GM23338 (cell line): ENCODE data around the gene OBP2A. TPM values are rescaled to one million over a fixed set of nuclear protein-coding genes. Genes with fewer than 3 reads are reported as not detected.

Experiments
- ATAC-seq: fragments of 200-7000 bp; cut with Tn5 transposase; 3 replicates; pipeline ENCODE4 v1.9.1; 2020
- DNase-seq: peaks from one replicate; pipeline ENCODE4 v3.0.0-alpha.2; 2015; ENCODE audit warnings: low spot score
- H2AFZ ChIP-seq: fragments of 200-600 bp; sonication (generic); 2 replicates; pipeline ENCODE4 v1.8.0; 2016; ENCODE audit warnings: antibody characterized with exemption, mild to moderate bottlenecking, moderate library complexity
- H3F3A ChIP-seq: fragments of 200-600 bp; sonication (generic); replicated peaks from 2 replicates; pipeline ENCODE4 v1.8.0; 2017; ENCODE audit warnings: antibody characterized with exemption, mixed run types, low read depth
- H3K27ac ChIP-seq: fragments of 200-600 bp; sonication (generic); 2 replicates; pipeline ENCODE4 v1.6.1; 2016; ENCODE audit warnings: low read depth
- H3K27me3 ChIP-seq: fragments of 200-600 bp; sonication (generic); 2 replicates; pipeline ENCODE4 v1.8.0; 2016; ENCODE audit warnings: mild to moderate bottlenecking, mixed run types, moderate library complexity; ENCODE audit not compliant: insufficient read depth
- H3K36me3 ChIP-seq: fragments of 200-600 bp; sonication (generic); 2 replicates; pipeline ENCODE4 v1.8.0; 2016; ENCODE audit warnings: mild to moderate bottlenecking; ENCODE audit not compliant: insufficient read depth
- H3K4me1 ChIP-seq: fragments of 200-600 bp; sonication (generic); 2 replicates; pipeline ENCODE4 v1.8.0; 2016; ENCODE audit warnings: mild to moderate bottlenecking, moderate library complexity; ENCODE audit not compliant: insufficient read depth
- H3K4me2 ChIP-seq: fragments of 200-600 bp; sonication (generic); 2 replicates; pipeline ENCODE4 v1.7.1; 2017; ENCODE audit warnings: mixed run types
- H3K4me3 ChIP-seq: fragments of 200-600 bp; sonication (generic); 2 replicates; pipeline ENCODE4 v1.6.1; 2016; ENCODE audit warnings: mixed run types
- H3K79me2 ChIP-seq: fragments of 200-600 bp; sonication (generic); replicated peaks from 2 replicates; pipeline ENCODE4 v1.8.0; 2017; ENCODE audit warnings: mild to moderate bottlenecking; ENCODE audit not compliant: insufficient read depth
- H3K9me2 ChIP-seq: fragments of 200-600 bp; sonication (generic); 2 replicates; pipeline ENCODE4 v1.8.0; 2017; ENCODE audit not compliant: insufficient read depth
- H4K20me1 ChIP-seq: fragments of 200-600 bp; sonication (generic); replicated peaks from 2 replicates; pipeline ENCODE4 v1.8.0; 2017; ENCODE audit warnings: mild to moderate bottlenecking; ENCODE audit not compliant: insufficient read depth
- H3K27ac Mint-ChIP-seq: 2 replicates; pipeline ENCODE4 v1.8.0; 2020; ENCODE audit warnings: inconsistent platforms, mild to moderate bottlenecking, moderate library complexity, mixed read lengths
- H3K27me3 Mint-ChIP-seq: 3 replicates; pipeline ENCODE4 v1.8.0; 2022; ENCODE audit warnings: low read depth, mild to moderate bottlenecking, moderate library complexity, mixed read lengths, inconsistent platforms; ENCODE audit not compliant: insufficient read depth, poor library complexity
- H3K36me3 Mint-ChIP-seq: 3 replicates; pipeline ENCODE4 v1.8.0; 2021; ENCODE audit warnings: low read depth, mild to moderate bottlenecking, inconsistent platforms, moderate library complexity, mixed read lengths
- H3K4me1 Mint-ChIP-seq: 3 replicates; pipeline ENCODE4 v1.8.0; 2020; ENCODE audit warnings: mild to moderate bottlenecking, inconsistent platforms, mixed read lengths
- H3K4me3 Mint-ChIP-seq: 3 replicates; pipeline ENCODE4 v1.8.0; 2021; ENCODE audit warnings: moderate library complexity, mild to moderate bottlenecking, inconsistent platforms, mixed read lengths
- H3K9me3 Mint-ChIP-seq: 3 replicates; pipeline ENCODE4 v1.8.0; 2020; ENCODE audit warnings: moderate library complexity, mild to moderate bottlenecking, inconsistent platforms, mixed read lengths
- CREB1 ChIP-seq: fragments of 250-450 bp; sonication (Bioruptor Pico); IDR thresholded peaks from 2 replicates; pipeline ENCODE4 v1.5.0; 2020; ENCODE audit warnings: low read depth, mild to moderate bottlenecking, moderate library complexity
- CTCF ChIP-seq, 2 experiments: fragments of 200-600 bp in 1 of 2; sonication (generic) in 1 of 2; conservative IDR thresholded peaks; 2 replicates each; pipeline versions ENCODE4 v1.5.1 to v1.6.1; 2016 to 2017; ENCODE audit warnings: antibody characterized with exemption in 2 of 2, low read depth in 2 of 2, mild to moderate bottlenecking in 2 of 2, moderate library complexity in 1 of 2
- ETS1 ChIP-seq: IDR thresholded peaks from 2 replicates; pipeline ENCODE4 v1.6.1; 2016; ENCODE audit warnings: antibody characterized with exemption
- EZH2 ChIP-seq: fragments of 200-600 bp; sonication (generic); IDR thresholded peaks from one replicate; pipeline ENCODE4 v1.8.0; 2017; ENCODE audit warnings: antibody characterized with exemption, mild to moderate bottlenecking, low read depth; ENCODE audit not compliant: unreplicated experiment
- EZH2phosphoT487 ChIP-seq: fragments of 200-600 bp; sonication (generic); IDR thresholded peaks from one replicate; pipeline ENCODE4 v1.8.1; 2018; ENCODE audit warnings: antibody characterized with exemption; ENCODE audit not compliant: unreplicated experiment
- JUNB ChIP-seq: IDR thresholded peaks from one replicate; pipeline ENCODE4 v1.6.1; 2016; ENCODE audit warnings: antibody characterized with exemption; ENCODE audit not compliant: unreplicated experiment
- POLR2AphosphoS5 ChIP-seq: IDR thresholded peaks from 2 replicates; pipeline ENCODE4 v1.6.1; 2016; ENCODE audit warnings: antibody characterized with exemption, low read depth
- REST ChIP-seq: IDR thresholded peaks from one replicate; pipeline ENCODE4 v1.6.1; 2018; ENCODE audit warnings: antibody characterized with exemption; ENCODE audit not compliant: unreplicated experiment
- STAT1 ChIP-seq: IDR thresholded peaks from one replicate; pipeline ENCODE4 v1.6.1; 2016; ENCODE audit warnings: antibody characterized with exemption; ENCODE audit not compliant: unreplicated experiment
- ZNF114 ChIP-seq: fragments of 250-450 bp; sonication (Bioruptor Pico); IDR thresholded peaks from 2 replicates; pipeline ENCODE4 v1.5.0; 2020; ENCODE audit warnings: mild to moderate bottlenecking, moderate library complexity
- ZNF331 ChIP-seq: fragments of 250-450 bp; sonication (Bioruptor Pico); IDR thresholded peaks from 2 replicates; pipeline ENCODE4 v1.5.0; 2020; ENCODE audit warnings: low read depth, mild to moderate bottlenecking, moderate library complexity
- ZNF462 ChIP-seq: fragments of 250-450 bp; sonication (Bioruptor Pico); IDR thresholded peaks from 2 replicates; pipeline ENCODE4 v1.5.0; 2020; ENCODE audit warnings: mild to moderate bottlenecking, moderate library complexity
- polyA plus RNA-seq: library from polyadenylated mRNA; unstranded; fragments of >200 nt; fragmentation: Nextera tagmentation; extraction: Ambion mirVana; gene quantifications from 2 replicates; pipeline ENCODE4 v1.2.1, GENCODE V29; 2016
- total RNA-seq: library from RNA; depleted of rRNA; stranded (reverse); fragments of >200 nt; shearing (Covaris generic); gene quantifications from 2 replicates; pipeline ENCODE4 v1.2.3, GENCODE V29; 2014

Gene OBP2A
- total and polyA plus RNA-seq, 2 experiments from 2014 or later = not detected

DNA sequence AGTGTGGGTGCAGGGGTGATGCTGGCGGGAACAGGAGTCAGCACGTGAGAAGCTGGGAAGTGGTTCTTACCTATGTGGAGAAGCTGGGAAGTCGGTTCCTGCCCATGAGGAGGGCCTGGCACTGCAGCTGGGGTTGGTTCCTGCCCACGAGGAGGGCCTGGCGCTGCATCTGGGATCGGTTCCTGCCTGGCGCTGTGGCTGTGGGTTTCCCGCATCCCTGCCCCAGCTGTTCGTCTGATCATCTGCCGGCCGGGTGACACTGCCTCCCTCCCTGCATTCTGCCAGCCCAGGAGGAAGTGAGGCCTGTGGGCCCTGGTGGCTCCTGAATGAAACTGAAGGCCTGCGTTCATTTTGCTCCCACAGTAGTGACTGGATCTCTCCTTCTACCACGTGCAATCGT, 5.1 kb downstream of the OBP2A start (continued):
- TF ChIP-seq EZH2phosphoT487 (no peak), ETS1 (no peak)

- Mint-ChIP-seq H3K4me1 (no peaks in the 10 kb centered on the region), H3K9me3 (peaks cover 5% of the 10 kb centered on the region; the same call in 1 of the 3 replicates), H3K27ac (no peak overlapping the region), H3K27me3 (peaks cover 7% of the 10 kb centered on the region), H3K4me3 (no peak overlapping the region), H3K36me3 (no peaks in the 10 kb centered on the region; the same call in 2 of the 3 replicates)
- Histone ChIP-seq H3K4me2 (no peak overlapping the region), H3F3A (no peaks in the 10 kb centered on the region), H2AFZ (no peak overlapping the region), H3K9me2 (0 out of 2 replicates have a peak, but pooled peaks cover 2% of the 10 kb centered on the region), H3K27ac (no peak overlapping the region), H3K79me2 (no peaks in the 10 kb centered on the region), H3K4me1 (no peaks in the 10 kb centered on the region; the same call in 1 of the 2 replicates), H4K20me1 (no peaks in the 10 kb centered on the region), H3K4me3 (no peak overlapping the region), H3K36me3 (no peaks in the 10 kb centered on the region), H3K27me3 (no peaks in the 10 kb centered on the region)
- TF ChIP-seq JUNB (no peak), EZH2 (no peak), ZNF462 (CRISPR knock-in tag) (no peak), CREB1 (CRISPR knock-in tag) (no peak), REST (no peak), STAT1 (no peak), ZNF331 (no peak), CTCF (conservative IDR thresholded peaks at IDR 0.05; ENCODE audit: low read depth in 2 of 2) (no peak), ZNF114 (no peak), POLR2AphosphoS5 (no peak), EZH2phosphoT487 (no peak)
- ATAC-seq (no peak), DNase-seq (no peak)
Measured at GRCh38 chr9:135551456-135551855, 5.5 kb downstream of the OBP2A start.
